ENCODE data around the gene PCBP4. TPM values are rescaled to one million over a fixed set of nuclear protein-coding genes. Genes with fewer than 3 reads are reported as not detected.

PCBP4 gene
- total RNA-seq, 1 donor from 2014 or later = 73.0 TPM

DNA sequence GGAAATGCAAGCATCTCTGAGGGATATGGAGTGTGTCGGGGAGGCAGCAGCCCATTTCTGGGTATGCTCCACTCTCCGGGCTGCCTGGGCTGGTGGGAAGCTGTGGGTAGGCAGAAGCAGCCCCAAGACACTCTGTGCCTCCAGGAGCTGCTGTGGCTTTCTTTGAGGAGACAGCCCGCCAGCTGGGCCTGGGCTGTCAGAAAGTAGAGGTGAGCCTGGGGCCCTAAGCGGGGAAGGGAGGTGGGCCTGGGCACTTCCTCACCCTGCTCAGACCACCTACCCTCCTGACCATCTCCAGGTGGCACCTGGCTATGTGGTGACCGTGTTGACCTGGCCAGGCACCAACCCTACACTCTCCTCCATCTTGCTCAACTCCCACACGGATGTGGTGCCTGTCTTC lies 17.8 kb upstream of the PCBP4 start:
- no peaks in the 10 kb centered on the region for H3K9me3 ChIP-seq (replicated peaks)
- no peak for TF ChIP-seq CTCF (IDR thresholded peaks at IDR 0.05; ENCODE audit: borderline replicate concordance)
- peaks cover 48% of the 10 kb centered on the region for H3K4me1 ChIP-seq
- DNase-seq = no peak
- H3K27me3 ChIP-seq (ENCODE audit: low read depth) = no peaks in the 10 kb centered on the region
- H3K36me3 ChIP-seq = no peaks in the 10 kb centered on the region
- intact Hi-C loops (cut with micrococcal nuclease) = no loop called here
- H3K4me3 ChIP-seq = no peak overlapping the region
- no peak overlapping the region for H3K27ac ChIP-seq (replicated peaks)

- peak overlapping the region; percentile 99 for H3K27ac ChIP-seq (replicated peaks)
- no peaks in the 10 kb centered on the region for H3K27me3 ChIP-seq (ENCODE audit: low read depth)
- H3K4me3 ChIP-seq = peak overlapping the region; percentile 85
- intact Hi-C loops (cut with micrococcal nuclease) = no loop called here
- peaks cover 42% of the 10 kb centered on the region for H3K4me1 ChIP-seq
- TF ChIP-seq CTCF (IDR thresholded peaks at IDR 0.05; ENCODE audit: borderline replicate concordance) = no peak
- H3K9me3 ChIP-seq (replicated peaks) = no peaks in the 10 kb centered on the region
- no peaks in the 10 kb centered on the region for H3K36me3 ChIP-seq
- DNase-seq = no peak
Observed at GRCh38 chr3:51984269-51984647, 17.0 kb upstream of the PCBP4 start.

- Histone ChIP-seq H3K4me1 (peaks cover 36% of the 10 kb centered on the region), H3K27ac (replicated peaks) (peak overlapping the region; percentile 99), H3K9me3 (replicated peaks) (no peaks in the 10 kb centered on the region), H3K27me3 (ENCODE audit: low read depth) (no peaks in the 10 kb centered on the region), H3K4me3 (peak overlapping the region; percentile 85), H3K36me3 (no peaks in the 10 kb centered on the region)
- no peak for DNase-seq
- intact Hi-C loops (cut with micrococcal nuclease) = no loop called here
- no peak for TF ChIP-seq CTCF (IDR thresholded peaks at IDR 0.05; ENCODE audit: borderline replicate concordance)
Observed at GRCh38 chr3:51983578-51984268, 16.5 kb upstream of the PCBP4 start.

GRCh38 chr3:51982838-51983577 lies 15.8 kb upstream of the PCBP4 start, which contains the start of gene ACY1:
TSS of gene ACY1 (plus strand) at chr3:51983535. CDS start at chr3:51984065, 530 bp downstream.
- Histone ChIP-seq H3K36me3 (no peaks in the 10 kb centered on the region), H3K9me3 (replicated peaks) (no peaks in the 10 kb centered on the region), H3K4me1 (peaks cover 36% of the 10 kb centered on the region), H3K27ac (replicated peaks) (peak within 1 kb of the TSS; percentile 99), H3K27me3 (ENCODE audit: low read depth) (no peaks in the 10 kb centered on the region), H3K4me3 (peak within 1 kb of the TSS; percentile 85)
- peak; percentile 91 for DNase-seq
- intact Hi-C loops (cut with micrococcal nuclease) = no loop called here
- TF ChIP-seq CTCF (IDR thresholded peaks at IDR 0.05; ENCODE audit: borderline replicate concordance) = no peak

GRCh38 chr3:51982352-51982837 lies 15.1 kb upstream of the PCBP4 start:
- intact Hi-C loops (cut with micrococcal nuclease) = no loop called here
- DNase-seq = no peak
- Histone ChIP-seq H3K9me3 (replicated peaks) (no peaks in the 10 kb centered on the region), H3K27ac (replicated peaks) (peak overlapping the region; percentile 99), H3K27me3 (ENCODE audit: low read depth) (no peaks in the 10 kb centered on the region), H3K4me1 (peaks cover 36% of the 10 kb centered on the region), H3K36me3 (no peaks in the 10 kb centered on the region), H3K4me3 (peak overlapping the region; percentile 85)
- peak; percentile 55 for TF ChIP-seq CTCF (IDR thresholded peaks at IDR 0.05; ENCODE audit: borderline replicate concordance)
